Activated CD8-positive, alpha-beta memory T cell treated with anti-CD3 and anti-CD28 coated beads, Interleukin-2, amount 50 U/mL, for 4 hours (primary cell): Measurements from ENCODE around the gene NUMA1.

Source experiments
- DNase-seq: peaks from one replicate; pipeline ENCODE4 v3.0.0-alpha.2; 2020

NUMA1 gene

GRCh38 chr11:71998061-71998460 lies 82.3 kb downstream of the NUMA1 start:
- no peak for DNase-seq

GRCh38 chr11:71997594-71997993 lies 82.7 kb downstream of the NUMA1 start:
- no peak for DNase-seq

GRCh38 chr11:71996946-71997345 lies 83.4 kb downstream of the NUMA1 start:
- DNase-seq = no peak

- no peak for DNase-seq
These were observed 83.8 kb downstream of the NUMA1 start for GRCh38 chr11:71996517-71996916.

- no peak for DNase-seq
These were observed 84.5 kb downstream of the NUMA1 start for GRCh38 chr11:71995726-71996291.

- no peak for DNase-seq
These were observed 85.6 kb downstream of the NUMA1 start for GRCh38 chr11:71994786-71995185.

GRCh38 chr11:71992136-71992730 lies 88.1 kb downstream of the NUMA1 start:
- DNase-seq = no peak

GRCh38 chr11:71991494-71991893 lies 88.8 kb downstream of the NUMA1 start:
- no peak for DNase-seq

GRCh38 chr11:71990701-71991100 lies 89.6 kb downstream of the NUMA1 start:
- DNase-seq = no peak

GRCh38 chr11:71988050-71988449 lies 92.3 kb downstream of the NUMA1 start:
- DNase-seq = no peak

GRCh38 chr11:71987521-71987920 lies 92.8 kb downstream of the NUMA1 start:
- no peak for DNase-seq

GRCh38 chr11:71986131-71986530 lies 94.2 kb downstream of the NUMA1 start:
- no peak for DNase-seq

- no peak for DNase-seq
These were observed 100.7 kb downstream of the NUMA1 start for GRCh38 chr11:71979602-71980001.

GRCh38 chr11:71979094-71979493 lies 101.2 kb downstream of the NUMA1 start:
- no peak for DNase-seq

GRCh38 chr11:71977743-71978418 lies 102.5 kb downstream of the NUMA1 start:
- peak; percentile 55 for DNase-seq

- DNase-seq = no peak
These were observed 103.3 kb downstream of the NUMA1 start for GRCh38 chr11:71977090-71977489.

- DNase-seq = no peak
These were observed 103.8 kb downstream of the NUMA1 start for GRCh38 chr11:71976551-71976950.

- DNase-seq = no peak
These were observed 108.7 kb downstream of the NUMA1 start for GRCh38 chr11:71971680-71972079.

- no peak for DNase-seq
These were observed 115.7 kb downstream of the NUMA1 start for GRCh38 chr11:71964641-71965040.

GRCh38 chr11:71963468-71963867 lies 116.9 kb downstream of the NUMA1 start:
- DNase-seq = no peak

- no peak for DNase-seq
These were observed 117.8 kb downstream of the NUMA1 start for GRCh38 chr11:71962428-71963038.

- no peak for DNase-seq
These were observed 124.4 kb downstream of the NUMA1 start for GRCh38 chr11:71955898-71956456.
